ENCODE data around the gene SULT6B1. TPM values are rescaled to one million over a fixed set of nuclear protein-coding genes. Genes with fewer than 3 reads are reported as not detected.
A peak's percentile ranks its signal among the peaks of the same experiment; 100 is the strongest.
"Not testable (repeated sequence)": the region's sequence is repeated elsewhere in the genome, so short reads cannot be mapped to it uniquely, and the experiment has no call there.

Gene SULT6B1
- polyA plus RNA-seq, 1 donor (not counting 4 experiments of a cell fraction or from before 2014, with no cell fraction given), result not detected

DNA sequence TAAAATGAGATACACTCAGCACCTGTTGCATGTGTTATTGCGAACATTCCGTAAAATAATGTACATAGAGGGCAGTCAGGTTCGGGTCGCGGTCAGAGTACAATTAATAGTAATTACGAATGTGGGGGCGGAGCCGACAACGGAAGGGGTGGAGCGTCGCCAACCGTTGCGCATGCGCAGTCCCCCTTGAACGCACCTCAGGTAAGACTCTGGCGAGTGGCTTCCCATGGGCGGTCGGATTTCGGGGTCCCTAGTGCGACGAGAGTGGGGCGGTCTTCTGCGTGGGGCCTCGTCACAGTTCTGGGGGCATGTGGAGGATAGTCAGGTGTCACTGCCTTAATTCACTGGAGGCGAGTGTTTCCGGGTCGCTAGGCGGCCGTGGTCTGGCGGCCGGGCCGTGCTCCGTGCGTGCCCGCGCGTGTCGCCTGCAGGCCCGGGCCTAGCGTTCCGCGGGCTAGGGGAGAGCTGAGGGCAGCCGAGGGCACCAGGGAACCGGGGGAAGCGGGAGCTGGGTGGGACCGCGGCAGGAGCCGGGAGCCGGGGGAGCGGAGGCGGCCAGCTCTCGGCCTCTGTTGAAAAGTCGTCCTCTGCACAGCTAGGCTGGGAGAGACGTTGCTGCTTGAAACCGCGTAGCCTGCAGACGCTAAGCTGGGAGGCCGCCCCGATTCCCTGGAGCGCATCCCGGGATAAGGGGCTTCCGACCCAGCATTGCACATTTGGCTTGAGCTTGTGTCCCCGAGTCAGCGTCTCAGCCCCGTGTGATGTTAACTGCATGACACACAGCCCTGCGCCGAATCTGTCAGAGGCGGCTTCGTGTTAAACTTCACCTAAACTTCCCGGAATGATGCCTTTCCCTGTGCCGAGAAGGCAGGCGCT lies 8.1 kb upstream of the SULT6B1 start, which contains the start of gene CEBPZOS:
TSS of gene CEBPZOS (plus strand) at position 177 of the 876 bp plus-strand sequence. CDS start 3,209 bp downstream, outside the sequence.
- dilution Hi-C loops (cut with MboI; ENCODE audit: extremely low pct_ligation_motif_present, low sequenced_read_pairs), result no loop called here
- no peak for TF ChIP-seq EZH2 (IDR thresholded peaks at IDR 0.05; ENCODE audit: low read length)
- TF ChIP-seq, protein P1, sequence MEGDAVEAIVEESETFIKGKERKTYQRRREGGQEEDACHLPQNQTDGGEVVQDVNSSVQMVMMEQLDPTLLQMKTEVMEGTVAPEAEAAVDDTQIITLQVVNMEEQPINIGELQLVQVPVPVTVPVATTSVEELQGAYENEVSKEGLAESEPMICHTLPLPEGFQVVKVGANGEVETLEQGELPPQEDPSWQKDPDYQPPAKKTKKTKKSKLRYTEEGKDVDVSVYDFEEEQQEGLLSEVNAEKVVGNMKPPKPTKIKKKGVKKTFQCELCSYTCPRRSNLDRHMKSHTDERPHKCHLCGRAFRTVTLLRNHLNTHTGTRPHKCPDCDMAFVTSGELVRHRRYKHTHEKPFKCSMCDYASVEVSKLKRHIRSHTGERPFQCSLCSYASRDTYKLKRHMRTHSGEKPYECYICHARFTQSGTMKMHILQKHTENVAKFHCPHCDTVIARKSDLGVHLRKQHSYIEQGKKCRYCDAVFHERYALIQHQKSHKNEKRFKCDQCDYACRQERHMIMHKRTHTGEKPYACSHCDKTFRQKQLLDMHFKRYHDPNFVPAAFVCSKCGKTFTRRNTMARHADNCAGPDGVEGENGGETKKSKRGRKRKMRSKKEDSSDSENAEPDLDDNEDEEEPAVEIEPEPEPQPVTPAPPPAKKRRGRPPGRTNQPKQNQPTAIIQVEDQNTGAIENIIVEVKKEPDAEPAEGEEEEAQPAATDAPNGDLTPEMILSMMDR (optimal IDR thresholded peaks at IDR 0.05 in 1 of 3, IDR thresholded peaks at IDR 0.05 in 1 of 3, conservative IDR thresholded peaks at IDR 0.05 in 1 of 3; ENCODE audit: extremely low read depth in 1 of 3, insufficient read depth in 2 of 3, low read length in 3 of 3), result no peak
- H3K4me3 ChIP-seq (ENCODE audit: control insufficient read depth in 2 of 3, extremely low read depth in 1 of 3, insufficient read depth in 2 of 3, low read depth in 1 of 3, low read length in 3 of 3), result peak within 1 kb of the TSS; percentile 79 to 90 (median 85)
- DNase-seq (ENCODE audit: low read depth, low spot score) (peak; percentile 49), FAIRE-seq (peak; percentile 29)
- no peaks in the 10 kb centered on the region for H3K27me3 ChIP-seq (ENCODE audit: control insufficient read depth, extremely low read depth, insufficient read depth, low read length)
- H3K4me2 ChIP-seq (ENCODE audit: control insufficient read depth, extremely low read depth, insufficient read depth, low read depth, low read length), result peak within 1 kb of the TSS; percentile 93
- H3K27ac ChIP-seq (ENCODE audit: control insufficient read depth, insufficient read depth, low read length), result peak within 1 kb of the TSS; percentile 78
- peak within 1 kb of the TSS; percentile 96 for H2AFZ ChIP-seq (ENCODE audit: control insufficient read depth, low read length)
- no peaks in the 10 kb centered on the region for H3K9me3 ChIP-seq (ENCODE audit: control insufficient read depth, low read depth, low read length)
- H3K9ac ChIP-seq (ENCODE audit: control insufficient read depth, extremely low read depth, insufficient read depth, low read length), result peak within 1 kb of the TSS; percentile 87
- peaks cover 38% of the 10 kb centered on the region for H3K79me2 ChIP-seq (ENCODE audit: control insufficient read depth, insufficient read depth, low read length)
- no peaks in the 10 kb centered on the region for H4K20me1 ChIP-seq (ENCODE audit: control insufficient read depth, extremely low read depth, insufficient read depth, low read length)
- no peaks in the 10 kb centered on the region for H3K9me1 ChIP-seq (ENCODE audit: control insufficient read depth, extremely low read depth, insufficient read depth, low read length)
- peaks cover 9% of the 10 kb centered on the region for H3K4me1 ChIP-seq (ENCODE audit: control insufficient read depth, extremely low read depth, insufficient read depth, low read length)
- peaks cover 0 to 4% of the 10 kb centered on the region in 2 experiments for H3K36me3 ChIP-seq (ENCODE audit: control insufficient read depth in 2 of 2, extremely low read depth in 1 of 2, insufficient read depth in 2 of 2, low read length in 2 of 2)

DNA sequence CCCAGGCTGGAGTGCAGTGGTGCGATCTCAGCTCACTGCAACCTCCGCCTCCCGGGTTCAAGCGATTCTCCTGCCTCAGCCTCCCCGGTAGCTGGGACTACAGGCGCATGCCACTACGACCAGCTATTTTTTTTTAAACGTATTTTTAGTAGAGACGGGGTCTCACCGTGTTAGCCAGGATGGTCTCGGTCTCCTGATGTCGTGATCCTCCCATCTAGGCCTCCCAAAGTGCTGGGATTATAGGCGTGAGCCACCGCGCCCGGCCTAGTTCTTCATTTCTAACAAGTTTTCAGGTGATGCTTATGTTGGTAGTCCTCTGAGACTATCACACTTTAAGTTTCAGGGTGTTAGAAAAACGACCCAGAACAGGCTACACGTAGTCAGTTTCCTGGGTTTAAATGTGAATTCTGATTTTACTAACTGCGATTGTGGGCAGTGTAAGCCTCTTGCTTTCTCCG lies 7.4 kb upstream of the SULT6B1 start:
- H2AFZ ChIP-seq (ENCODE audit: control insufficient read depth, low read length), result peak overlapping the region; percentile 96
- H3K27ac ChIP-seq (ENCODE audit: control insufficient read depth, insufficient read depth, low read length), result peak overlapping the region; percentile 78
- H3K9me3 ChIP-seq (ENCODE audit: control insufficient read depth, low read depth, low read length); H3K9me1 ChIP-seq (ENCODE audit: control insufficient read depth, extremely low read depth, insufficient read depth, low read length); FAIRE-seq; H3K27me3 ChIP-seq (ENCODE audit: control insufficient read depth, extremely low read depth, insufficient read depth, low read length); dilution Hi-C loops (cut with MboI; ENCODE audit: extremely low pct_ligation_motif_present, low sequenced_read_pairs); H3K4me1 ChIP-seq (ENCODE audit: control insufficient read depth, extremely low read depth, insufficient read depth, low read length); DNase-seq (ENCODE audit: low read depth, low spot score); H4K20me1 ChIP-seq (ENCODE audit: control insufficient read depth, extremely low read depth, insufficient read depth, low read length); H3K36me3 ChIP-seq (ENCODE audit: control insufficient read depth in 2 of 2, extremely low read depth in 1 of 2, insufficient read depth in 2 of 2, low read length in 2 of 2): not testable (repeated sequence)
- peak overlapping the region; percentile 79 to 90 (median 85) for H3K4me3 ChIP-seq (ENCODE audit: control insufficient read depth in 2 of 3, extremely low read depth in 1 of 3, insufficient read depth in 2 of 3, low read depth in 1 of 3, low read length in 3 of 3)
- peaks cover 38% of the 10 kb centered on the region for H3K79me2 ChIP-seq (ENCODE audit: control insufficient read depth, insufficient read depth, low read length)
- H3K9ac ChIP-seq (ENCODE audit: control insufficient read depth, extremely low read depth, insufficient read depth, low read length), result peak overlapping the region; percentile 87
- peak overlapping the region; percentile 93 for H3K4me2 ChIP-seq (ENCODE audit: control insufficient read depth, extremely low read depth, insufficient read depth, low read depth, low read length)

Measured in keratinocyte (primary cell).